ENCODE data around the gene NCEH1. TPM values are rescaled to one million over a fixed set of nuclear protein-coding genes. Genes with fewer than 3 reads are reported as not detected.

NCEH1 gene
- total and polyA plus RNA-seq, 10 of the 15 experiments (the other 5 are each of a cell fraction or from before 2014, with no cell fraction given): 1.8 to 8.1 (median 4.5) TPM

GRCh38 chr3:172710664-172711453 lies at the start of gene NCEH1 (continued):
- TF ChIP-seq EGR1 (IDR thresholded peaks at IDR 0.05; ENCODE audit: borderline replicate concordance in 1 of 2, low read depth in 2 of 2, low read length in 2 of 2): no peak
- no peak for TF ChIP-seq TCF7 (IDR thresholded peaks at IDR 0.05; ENCODE audit: borderline replicate concordance)
- TF ChIP-seq HSF1 (IDR thresholded peaks at IDR 0.05; ENCODE audit: low read depth, low read length): no peak
- TF ChIP-seq FOXM1 (IDR thresholded peaks at IDR 0.05; ENCODE audit: low read depth, low read length): 0 out of 2 replicates have a peak, but pooled peaks have one; percentile 19
- TF ChIP-seq LARP7 (IDR thresholded peaks at IDR 0.05): 0 out of 2 replicates have a peak, but pooled peaks have one; percentile 47
- 0 out of 2 replicates have a peak, but pooled peaks have one; percentile 25 for TF ChIP-seq HCFC1 (IDR thresholded peaks at IDR 0.05; ENCODE audit: low read length)
- no peak for TF ChIP-seq ATF3 (IDR thresholded peaks at IDR 0.05; ENCODE audit: borderline replicate concordance, extremely low read depth, low read depth, low read length)
- peak; percentile 84 for TF ChIP-seq POLR2A (IDR thresholded peaks at IDR 0.05; ENCODE audit: low read depth, low read length)
- TF ChIP-seq BHLHE40 (IDR thresholded peaks at IDR 0.05; ENCODE audit: borderline replicate concordance in 1 of 2, low read depth in 2 of 2, low read length in 1 of 2): peak; percentile 58 to 64
- no peak; the same call in 1 of the 2 replicates for TF ChIP-seq YY1 (IDR thresholded peaks at IDR 0.05; ENCODE audit: low read depth, low read length)
- no peak for TF ChIP-seq ZNF622 (IDR thresholded peaks at IDR 0.05)
- peak; percentile 65; the same call in 1 of the 2 replicates for TF ChIP-seq PML (IDR thresholded peaks at IDR 0.05; ENCODE audit: low read length)
- no peak for TF ChIP-seq BMI1 (IDR thresholded peaks at IDR 0.05; ENCODE audit: borderline replicate concordance)
- no peak for TF ChIP-seq SKIL (IDR thresholded peaks at IDR 0.05; ENCODE audit: low read depth, poor library complexity, severe bottlenecking)
- peak; percentile 69; the same call in 1 of the 2 replicates for TF ChIP-seq NFYB (IDR thresholded peaks at IDR 0.05; ENCODE audit: insufficient read depth, low read depth, low read length)
- no peak for TF ChIP-seq KAT2A (conservative IDR thresholded peaks at IDR 0.05; ENCODE audit: control insufficient read depth, low read depth, low read length)
- peak; percentile 66 for TF ChIP-seq GABPA (IDR thresholded peaks at IDR 0.05; ENCODE audit: low read depth)
- peak; percentile 26; the same call in 1 of the 3 replicates for TF ChIP-seq POU2F2 (IDR thresholded peaks at IDR 0.05; ENCODE audit: borderline replicate concordance, low read depth, low read length)
- peak; percentile 65 for TF ChIP-seq RAD21 (IDR thresholded peaks at IDR 0.05; ENCODE audit: insufficient read depth, low read depth, low read length)
- TF ChIP-seq NR2C2 (IDR thresholded peaks at IDR 0.05; ENCODE audit: borderline replicate concordance, control insufficient read depth, insufficient read length, low read depth): no peak
- TF ChIP-seq PBX3 (IDR thresholded peaks at IDR 0.05; ENCODE audit: insufficient replicate concordance, low read depth, low read length): no peak
- TF ChIP-seq USF2 (IDR thresholded peaks at IDR 0.05; ENCODE audit: borderline replicate concordance, low read depth, low read length): no peak
